CD8-positive, alpha-beta memory T cell (primary cell): ENCODE data around the gene PCP4L1. TPM values are rescaled to one million over a fixed set of nuclear protein-coding genes. Genes with fewer than 3 reads are reported as not detected.

Source experiments
- CTCF ChIA-PET: fragments of 350-600 bp; sonication (Branson Sonifier 250); formaldehyde crosslinking; loops from one replicate; lab custom pipeline; 2021; ENCODE audit warnings: antibody characterized with exemption; lab: Charles Lee
- POLR2A ChIA-PET: fragments of 350-600 bp; sonication (Branson Sonifier 250); formaldehyde crosslinking; loops from one replicate; lab custom pipeline; 2021; ENCODE audit warnings: antibody characterized with exemption; lab: Charles Lee
- DNase-seq, 5 donors: peaks; one replicate each; pipeline versions ENCODE4 v3.0.0 to v3.0.0-alpha.2; 2020 to 2022; ENCODE audit warnings: mixed read lengths in 1 of 5
- H3K27ac ChIP-seq: one replicate; pipeline ENCODE4 v1.7.0; 2013; ENCODE audit warnings: low read depth, mild to moderate bottlenecking, low read length, moderate library complexity
- H3K27me3 ChIP-seq: 2 replicates; pipeline ENCODE4 v1.7.0; 2013; ENCODE audit warnings: low read length, mild to moderate bottlenecking; ENCODE audit not compliant: insufficient read depth, poor library complexity, severe bottlenecking
- H3K36me3 ChIP-seq: 2 replicates; pipeline ENCODE4 v1.7.0; 2013; ENCODE audit warnings: mild to moderate bottlenecking, low read length, moderate library complexity; ENCODE audit not compliant: insufficient read depth
- H3K4me1 ChIP-seq: 2 replicates; pipeline ENCODE4 v1.7.0; 2013; ENCODE audit warnings: mild to moderate bottlenecking, low read length, moderate library complexity; ENCODE audit not compliant: insufficient read depth
- H3K4me3 ChIP-seq: 2 replicates; pipeline ENCODE4 v1.7.0; 2013; ENCODE audit warnings: mild to moderate bottlenecking, low read length
- H3K9me3 ChIP-seq: 2 replicates; pipeline ENCODE4 v1.7.0; 2013; ENCODE audit warnings: mild to moderate bottlenecking, low read length
- H3K27ac Mint-ChIP-seq, 8 donors: one replicate each; pipeline ENCODE4 v1.8.0; 2020 to 2021; ENCODE audit warnings: mixed read lengths in 8 of 8, mild to moderate bottlenecking in 6 of 8, inconsistent platforms in 3 of 8, moderate library complexity in 3 of 8
- H3K27me3 Mint-ChIP-seq, 2 donors: one replicate each; pipeline ENCODE4 v1.8.0; 2020 to 2021; ENCODE audit warnings: mixed read lengths in 2 of 2, mild to moderate bottlenecking in 1 of 2, moderate library complexity in 1 of 2
- H3K36me3 Mint-ChIP-seq, 3 donors: one replicate each; pipeline ENCODE4 v1.8.0; 2020 to 2021; ENCODE audit warnings: mixed read lengths in 3 of 3, inconsistent platforms in 1 of 3, mild to moderate bottlenecking in 1 of 3
- H3K4me1 Mint-ChIP-seq, 3 donors: one replicate each; pipeline ENCODE4 v1.8.0; 2020 to 2021; ENCODE audit warnings: mixed read lengths in 3 of 3, inconsistent platforms in 1 of 3, mild to moderate bottlenecking in 1 of 3
- H3K4me3 Mint-ChIP-seq, 7 donors: one replicate each; pipeline ENCODE4 v1.8.0; 2020 to 2021; ENCODE audit warnings: mixed read lengths in 7 of 7, mild to moderate bottlenecking in 6 of 7, moderate library complexity in 4 of 7, inconsistent platforms in 2 of 7
- H3K9me3 Mint-ChIP-seq, 5 donors: one replicate each; pipeline ENCODE4 v1.8.0; 2020 to 2022; ENCODE audit warnings: mixed read lengths in 5 of 5, mild to moderate bottlenecking in 3 of 5, moderate library complexity in 2 of 5, inconsistent platforms in 1 of 5
- polyA plus RNA-seq: library from polyadenylated mRNA; unstranded; fragments of 300-500 nt; fragmentation: Illumina TruSeq; gene quantifications from one replicate; pipeline ENCODE4 v1.2.3, GENCODE V29; 2021
- total RNA-seq, 2 experiments: library from RNA; stranded (reverse); gene quantifications; one replicate each; pipeline ENCODE4 v1.2.3, GENCODE V29; 2021

PCP4L1 gene
- total and polyA plus RNA-seq, 3 experiments from 2014 or later, result not detected

DNA sequence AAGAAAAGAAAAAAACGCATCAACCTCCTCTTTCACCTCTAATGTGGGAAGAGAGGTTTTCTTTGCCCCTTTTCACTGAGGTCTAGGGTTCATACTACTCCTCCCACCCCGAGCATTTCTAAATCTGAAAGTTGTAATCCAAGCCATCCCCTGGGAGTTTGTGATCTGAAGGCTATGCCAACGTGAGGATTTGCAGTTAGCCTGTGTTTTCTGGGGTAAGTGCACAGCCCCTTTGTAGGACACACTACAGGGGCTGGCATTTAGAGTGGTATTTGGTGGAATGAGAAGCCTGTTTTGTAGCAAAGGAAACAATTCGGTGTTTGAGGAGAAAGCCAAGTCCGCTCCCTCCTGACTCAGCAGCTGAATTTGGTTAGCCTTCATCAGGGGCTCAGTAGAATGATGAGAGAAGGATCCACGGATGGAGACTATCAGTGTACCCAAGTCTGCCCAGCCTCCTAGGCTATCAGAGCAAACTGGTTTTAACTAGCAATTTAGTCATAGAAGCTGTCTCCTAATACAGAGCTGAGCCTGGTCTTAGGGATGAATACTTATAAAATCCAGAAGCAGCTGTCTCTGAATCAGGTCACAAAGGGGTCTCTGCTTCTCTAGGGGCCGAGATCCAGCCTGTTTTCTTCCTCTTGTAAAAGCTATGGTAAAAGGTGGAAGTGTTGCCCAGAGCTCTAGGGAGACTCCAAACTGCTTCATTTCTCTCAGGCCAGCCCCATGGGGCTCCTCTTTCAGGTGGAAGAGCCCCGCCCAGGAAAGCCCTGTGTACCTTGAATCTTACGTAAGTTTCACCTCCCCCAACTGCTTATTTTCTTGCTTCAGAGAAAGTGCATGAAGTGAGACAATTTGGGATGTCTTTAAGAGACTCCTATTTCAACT is 2.1 kb downstream of the PCP4L1 start:
- no peaks in the 10 kb centered on the region for H3K36me3 ChIP-seq
- Mint-ChIP-seq H3K27me3 (peaks cover 57 to 81% of the 10 kb centered on the region in 2 donors), H3K36me3 (peaks cover 6 to 20% (median 8%) of the 10 kb centered on the region in 3 donors), H3K9me3 (peaks cover 8 to 33% (median 23%) of the 10 kb centered on the region in 5 donors), H3K4me1 (peaks cover 10 to 19% (median 15%) of the 10 kb centered on the region in 3 donors), H3K4me3 (no peak overlapping the region), H3K27ac (no peak overlapping the region)
- ChIA-PET POLR2A (no interaction called here), CTCF (interaction anchor here (0.6 to 0.9 kb wide), 2 partner anchors 31 to 317 kb away, joined by 3 read pairs; no protein-coding TSS in a partner anchor)
- no peaks in the 10 kb centered on the region for H3K4me1 ChIP-seq
- no peaks in the 10 kb centered on the region for H3K9me3 ChIP-seq
- H3K27me3 ChIP-seq, result peaks cover 25% of the 10 kb centered on the region
- H3K27ac ChIP-seq, result no peak overlapping the region
- no peak for DNase-seq
- H3K4me3 ChIP-seq, result no peak overlapping the region

GRCh38 chr1:161261261-161262235 is 3.0 kb downstream of the PCP4L1 start:
- ChIA-PET POLR2A (no interaction called here), CTCF (no interaction called here)
- Histone ChIP-seq H3K4me3 (no peak overlapping the region), H3K4me1 (no peaks in the 10 kb centered on the region), H3K27ac (no peak overlapping the region), H3K27me3 (peaks cover 25% of the 10 kb centered on the region), H3K9me3 (no peaks in the 10 kb centered on the region), H3K36me3 (no peaks in the 10 kb centered on the region)
- Mint-ChIP-seq H3K36me3 (peaks cover 3 to 11% (median 8%) of the 10 kb centered on the region in 3 donors), H3K4me1 (peaks cover 10 to 19% (median 15%) of the 10 kb centered on the region in 3 donors), H3K27ac (no peak overlapping the region), H3K27me3 (peaks cover 56 to 80% of the 10 kb centered on the region in 2 donors), H3K9me3 (peaks cover 4 to 24% (median 17%) of the 10 kb centered on the region in 5 donors), H3K4me3 (no peak overlapping the region)
- no peak for DNase-seq

- no peak overlapping the region for H3K4me3 Mint-ChIP-seq
Observed at GRCh38 chr1:161265305-161265704, 6.8 kb downstream of the PCP4L1 start.

DNA sequence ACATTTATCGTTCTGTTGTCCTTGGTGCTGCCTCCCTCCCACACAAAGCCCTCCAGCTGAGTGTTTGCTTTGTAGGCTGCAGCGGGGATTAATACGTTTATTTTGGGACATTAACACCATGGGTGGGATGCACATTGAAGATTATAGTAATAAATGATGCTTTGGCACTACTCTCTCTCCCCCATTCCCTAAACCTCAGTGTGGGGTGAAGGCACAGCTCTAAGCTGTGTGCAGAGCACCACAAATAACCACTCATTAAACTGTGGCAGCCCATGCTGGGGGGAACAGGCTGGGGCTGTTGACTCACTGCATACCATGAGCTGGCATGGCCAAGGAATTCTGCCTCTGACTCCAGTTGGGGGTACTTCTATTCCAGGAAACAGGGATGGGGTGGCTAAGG is 7.7 kb downstream of the PCP4L1 start:
- no peaks in the 10 kb centered on the region for H3K9me3 Mint-ChIP-seq
- ChIA-PET POLR2A (no interaction called here), CTCF (interaction anchor here (0.9 kb wide), 1 partner anchor 39 kb away, joined by 3 read pairs; no protein-coding TSS in a partner anchor)
- no peaks in the 10 kb centered on the region for H3K4me1 Mint-ChIP-seq
- no peak overlapping the region for H3K4me3 ChIP-seq
- no peaks in the 10 kb centered on the region for H3K9me3 ChIP-seq
- H3K36me3 Mint-ChIP-seq, result no peaks in the 10 kb centered on the region
- no peaks in the 10 kb centered on the region for H3K36me3 ChIP-seq
- H3K4me1 ChIP-seq, result no peaks in the 10 kb centered on the region
- no peak overlapping the region for H3K27ac ChIP-seq
- peaks cover 5% of the 10 kb centered on the region for H3K27me3 ChIP-seq
- H3K27me3 Mint-ChIP-seq, result peaks cover 20 to 39% of the 10 kb centered on the region in 2 donors
- no peak for DNase-seq
- H3K4me3 Mint-ChIP-seq, result no peak overlapping the region
- no peak overlapping the region for H3K27ac Mint-ChIP-seq

More at GRCh38 chr1:161265305-161265704, 6.8 kb downstream of the PCP4L1 start:
- POLR2A ChIA-PET, result no interaction called here
- H3K27me3 ChIP-seq, result peaks cover 12% of the 10 kb centered on the region
- Mint-ChIP-seq H3K9me3 (no peaks in the 10 kb centered on the region), H3K36me3 (no peaks in the 10 kb centered on the region), H3K4me1 (no peaks in the 10 kb centered on the region), H3K27me3 (peaks cover 27 to 48% of the 10 kb centered on the region in 2 donors), H3K27ac (no peak overlapping the region)
- H3K4me1 ChIP-seq, result no peaks in the 10 kb centered on the region
- H3K36me3 ChIP-seq, result no peaks in the 10 kb centered on the region
- CTCF ChIA-PET, result interaction anchor here (1.6 kb wide), 1 partner anchor 59 kb away, joined by 3 read pairs; no protein-coding TSS in a partner anchor
- no peak overlapping the region for H3K4me3 ChIP-seq
- DNase-seq, result no peak
- no peaks in the 10 kb centered on the region for H3K9me3 ChIP-seq
- H3K27ac ChIP-seq, result no peak overlapping the region

DNA sequence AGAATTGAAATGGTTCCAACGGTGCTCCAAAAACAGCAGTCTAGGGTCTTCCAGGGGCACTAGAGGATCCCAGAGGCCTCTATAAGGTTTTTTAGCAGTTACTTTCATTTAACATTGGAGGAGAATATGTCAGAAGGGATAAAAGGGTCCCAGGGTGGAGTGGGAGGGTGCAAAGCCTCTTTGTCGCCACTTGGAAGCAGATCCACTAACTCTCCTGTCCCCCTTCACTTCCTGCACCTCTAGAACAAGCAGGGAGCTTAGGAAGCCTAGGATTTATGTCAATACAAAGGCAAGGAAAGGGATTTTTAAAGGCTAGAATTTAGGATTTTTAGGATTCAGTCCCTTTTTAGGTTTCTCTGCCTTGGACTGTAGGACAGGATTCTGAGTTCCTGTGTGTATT is 8.3 kb downstream of the PCP4L1 start:
- Mint-ChIP-seq H3K9me3 (no peaks in the 10 kb centered on the region), H3K4me3 (no peak overlapping the region), H3K27me3 (peaks cover 14 to 34% of the 10 kb centered on the region in 2 donors), H3K4me1 (no peaks in the 10 kb centered on the region), H3K27ac (no peak overlapping the region), H3K36me3 (no peaks in the 10 kb centered on the region)
- Histone ChIP-seq H3K4me1 (no peaks in the 10 kb centered on the region), H3K9me3 (no peaks in the 10 kb centered on the region), H3K36me3 (no peaks in the 10 kb centered on the region), H3K27me3 (no peaks in the 10 kb centered on the region), H3K4me3 (no peak overlapping the region), H3K27ac (no peak overlapping the region)
- no peak for DNase-seq
- ChIA-PET POLR2A (no interaction called here), CTCF (interaction anchor here (0.9 kb wide), 1 partner anchor 40 kb away, joined by 3 read pairs; no protein-coding TSS in a partner anchor)

GRCh38 chr1:161267321-161267720 is 8.8 kb downstream of the PCP4L1 start:
- H3K36me3 Mint-ChIP-seq, result no peaks in the 10 kb centered on the region
- H3K9me3 Mint-ChIP-seq, result no peaks in the 10 kb centered on the region
- H3K4me1 Mint-ChIP-seq, result no peaks in the 10 kb centered on the region
- H3K4me3 ChIP-seq, result no peak overlapping the region
- H3K27me3 ChIP-seq, result no peaks in the 10 kb centered on the region
- H3K4me3 Mint-ChIP-seq, result no peak overlapping the region
- H3K4me1 ChIP-seq, result no peaks in the 10 kb centered on the region
- no peaks in the 10 kb centered on the region for H3K9me3 ChIP-seq
- H3K36me3 ChIP-seq, result no peaks in the 10 kb centered on the region
- POLR2A ChIA-PET, result no interaction called here
- no peak for DNase-seq
- no peak overlapping the region for H3K27ac Mint-ChIP-seq
- H3K27ac ChIP-seq, result no peak overlapping the region
- peaks cover 12 to 33% of the 10 kb centered on the region in 2 donors for H3K27me3 Mint-ChIP-seq
- CTCF ChIA-PET, result interaction anchor here (0.9 kb wide), 1 partner anchor 40 kb away, joined by 3 read pairs; no protein-coding TSS in a partner anchor

GRCh38 chr1:161273402-161273801 is 14.9 kb downstream of the PCP4L1 start:
- ChIA-PET CTCF (interaction anchor here (1.3 kb wide), 1 partner anchor 18 kb away, joined by 3 read pairs; no protein-coding TSS in a partner anchor), POLR2A (no interaction called here)
- Mint-ChIP-seq H3K36me3 (no peaks in the 10 kb centered on the region), H3K4me1 (no peaks in the 10 kb centered on the region), H3K4me3 (no peak overlapping the region), H3K9me3 (no peaks in the 10 kb centered on the region), H3K27ac (no peak overlapping the region), H3K27me3 (peaks cover 8 to 24% of the 10 kb centered on the region in 2 donors)
- Histone ChIP-seq H3K9me3 (no peaks in the 10 kb centered on the region), H3K4me3 (no peak overlapping the region), H3K27ac (no peak overlapping the region), H3K36me3 (no peaks in the 10 kb centered on the region), H3K4me1 (no peaks in the 10 kb centered on the region), H3K27me3 (peaks cover 3% of the 10 kb centered on the region)
- no peak for DNase-seq
